Ovary (tissue), 3 donors: ENCODE measurements around the gene NLRC5.

Experiments used
- POLR2A ChIP-seq: fragments of 450-650 bp; IDR thresholded peaks from one replicate; pipeline ENCODE4 v1.6.1; 2017; ENCODE audit warnings: antibody characterized with exemption, mild to moderate bottlenecking, moderate library complexity
- TF ChIP-seq, protein P1 (sequence below), 3 donors: fragments of 450-650 bp in 2 of 3; fragments of 200-600 bp in 1 of 3; IDR thresholded peaks; one replicate each; pipeline versions ENCODE4 v1.5.1 to v1.8.0; 2016 to 2022; ENCODE audit warnings: antibody characterized with exemption in 3 of 3, mild to moderate bottlenecking in 1 of 3
- donor health status: DM: no; HTN: no; CAD: no.

DNA sequence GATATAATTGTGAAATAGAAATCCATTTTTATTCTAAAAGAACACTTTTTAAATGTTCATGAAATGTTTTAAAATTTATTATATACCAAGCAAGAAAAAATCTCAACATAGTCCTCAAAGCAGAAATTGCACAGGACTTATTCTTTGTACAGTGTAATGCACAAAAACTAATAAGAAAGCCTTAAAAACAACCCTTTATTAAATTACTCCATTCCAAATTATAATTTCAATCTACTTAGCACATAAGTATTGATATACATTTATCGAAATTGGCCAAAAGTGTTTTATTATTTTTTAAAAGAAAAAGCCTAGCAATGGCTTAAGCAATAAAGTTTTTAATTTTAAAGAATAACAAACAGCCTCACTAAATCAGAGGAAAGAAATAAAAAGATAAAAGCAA is 19.1 kb downstream of the NLRC5 start:
- TF ChIP-seq, protein P1, sequence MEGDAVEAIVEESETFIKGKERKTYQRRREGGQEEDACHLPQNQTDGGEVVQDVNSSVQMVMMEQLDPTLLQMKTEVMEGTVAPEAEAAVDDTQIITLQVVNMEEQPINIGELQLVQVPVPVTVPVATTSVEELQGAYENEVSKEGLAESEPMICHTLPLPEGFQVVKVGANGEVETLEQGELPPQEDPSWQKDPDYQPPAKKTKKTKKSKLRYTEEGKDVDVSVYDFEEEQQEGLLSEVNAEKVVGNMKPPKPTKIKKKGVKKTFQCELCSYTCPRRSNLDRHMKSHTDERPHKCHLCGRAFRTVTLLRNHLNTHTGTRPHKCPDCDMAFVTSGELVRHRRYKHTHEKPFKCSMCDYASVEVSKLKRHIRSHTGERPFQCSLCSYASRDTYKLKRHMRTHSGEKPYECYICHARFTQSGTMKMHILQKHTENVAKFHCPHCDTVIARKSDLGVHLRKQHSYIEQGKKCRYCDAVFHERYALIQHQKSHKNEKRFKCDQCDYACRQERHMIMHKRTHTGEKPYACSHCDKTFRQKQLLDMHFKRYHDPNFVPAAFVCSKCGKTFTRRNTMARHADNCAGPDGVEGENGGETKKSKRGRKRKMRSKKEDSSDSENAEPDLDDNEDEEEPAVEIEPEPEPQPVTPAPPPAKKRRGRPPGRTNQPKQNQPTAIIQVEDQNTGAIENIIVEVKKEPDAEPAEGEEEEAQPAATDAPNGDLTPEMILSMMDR (IDR thresholded peaks at IDR 0.05), result no peak
- no peak for TF ChIP-seq POLR2A
